HG02571 (cell line): Measurements from ENCODE around the gene ZNF33A.
"Not testable (repeated sequence)": the region's sequence is repeated elsewhere in the genome, so short reads cannot be mapped to it uniquely, and the experiment has no call there.

Experiments
- ATAC-seq: cut with Tn5 transposase; IDR thresholded peaks from one replicate; pipeline ENCODE4 v1.9.1; 2021; ENCODE audit warnings: mild to moderate bottlenecking, moderate library complexity; ENCODE audit not compliant: unreplicated experiment

ZNF33A gene

DNA sequence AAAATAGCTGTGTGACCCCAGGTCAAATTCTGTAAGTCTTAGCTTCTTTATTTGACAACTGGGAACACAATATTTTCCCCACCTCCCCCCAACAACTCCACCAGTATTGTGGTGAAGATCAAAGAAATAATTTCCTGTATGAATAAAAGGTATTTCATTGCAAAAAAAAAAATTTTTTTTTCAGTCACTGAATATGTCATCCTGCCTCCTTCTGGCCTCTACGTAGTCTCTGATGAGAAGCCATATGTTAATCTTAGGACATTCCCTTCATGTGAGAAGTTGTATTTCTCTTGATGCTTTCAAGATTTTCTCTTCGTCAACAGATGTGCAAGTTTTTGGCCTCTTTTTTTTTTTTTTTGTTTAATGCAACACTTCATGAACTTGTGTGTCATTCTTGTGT is 33.0 kb downstream of the ZNF33A start:
- ATAC-seq, result no peak

DNA sequence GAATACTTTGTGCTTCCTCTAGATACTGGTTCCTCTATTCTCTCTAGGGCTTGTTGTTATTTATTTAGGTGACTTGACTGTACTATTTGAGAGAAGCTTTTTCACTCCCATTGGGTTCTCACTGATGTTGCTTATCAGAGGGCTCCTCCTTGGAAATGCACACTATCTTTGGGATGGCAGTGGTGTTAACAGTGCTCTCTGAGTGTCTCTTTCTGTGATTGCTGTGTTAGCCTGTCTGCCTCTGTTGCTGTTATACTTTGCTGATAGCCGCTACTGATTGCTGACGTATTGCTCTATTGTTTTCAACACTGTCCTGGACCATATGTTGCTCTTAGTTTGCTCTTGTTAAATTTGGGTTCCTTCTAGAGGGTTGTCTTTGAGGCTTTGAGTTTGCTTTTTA is 34.7 kb downstream of the ZNF33A start:
- no peak for ATAC-seq

- no peak for ATAC-seq
Observed at GRCh38 chr10:38047666-38048065, 37.2 kb downstream of the ZNF33A start.

GRCh38 chr10:38050212-38050611 is 39.7 kb downstream of the ZNF33A start:
- no peak for ATAC-seq

- no peak for ATAC-seq
Observed at GRCh38 chr10:38054361-38054797, 43.9 kb downstream of the ZNF33A start.

GRCh38 chr10:38055274-38055894 is 44.9 kb downstream of the ZNF33A start:
- not testable (repeated sequence) for ATAC-seq

DNA sequence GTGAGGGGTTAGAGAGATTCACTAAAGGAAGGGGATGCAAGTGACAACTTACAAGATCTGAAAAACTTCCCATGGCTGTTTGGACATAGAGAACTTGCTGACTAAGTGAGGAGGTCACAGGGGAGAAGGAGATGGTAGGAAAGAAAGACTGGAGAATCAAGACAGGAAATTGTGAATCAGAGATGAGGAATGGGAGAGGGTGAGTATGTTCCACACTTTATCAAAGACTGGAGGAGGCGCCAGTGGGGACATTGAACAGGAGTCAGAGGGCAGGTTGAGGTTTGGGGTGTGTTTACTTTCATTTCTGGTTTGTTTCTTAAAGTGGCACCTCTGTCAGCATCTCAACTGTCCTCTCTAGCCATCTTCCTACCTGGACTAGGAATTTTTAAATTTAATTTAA is 59.2 kb downstream of the ZNF33A start:
- ATAC-seq, result not testable (repeated sequence)

DNA sequence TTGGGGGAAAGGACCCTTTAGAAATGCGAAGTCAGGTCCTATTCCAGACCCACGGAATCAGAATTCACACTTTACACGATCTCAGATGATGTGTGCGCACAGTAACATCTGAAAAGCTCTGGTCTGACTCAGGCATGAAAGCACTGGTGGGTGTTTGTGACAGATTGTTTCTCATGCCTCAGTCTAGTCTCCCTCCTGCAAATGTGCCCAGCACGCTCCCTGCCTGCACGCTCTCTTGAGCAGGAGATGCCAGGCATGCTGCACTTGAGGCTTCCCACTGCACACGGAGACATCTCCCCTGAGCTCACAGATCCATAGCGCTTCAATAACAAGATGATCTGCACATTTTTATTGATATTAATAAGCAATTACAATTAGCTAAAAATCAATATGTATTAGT is 60.0 kb downstream of the ZNF33A start:
- ATAC-seq, result no peak

GRCh38 chr10:38072552-38072951 is 62.1 kb downstream of the ZNF33A start:
- no peak for ATAC-seq

- no peak for ATAC-seq
Observed at GRCh38 chr10:38076687-38077086, 66.2 kb downstream of the ZNF33A start.

GRCh38 chr10:38093318-38093717 is 82.8 kb downstream of the ZNF33A start:
- not testable (repeated sequence) for ATAC-seq

DNA sequence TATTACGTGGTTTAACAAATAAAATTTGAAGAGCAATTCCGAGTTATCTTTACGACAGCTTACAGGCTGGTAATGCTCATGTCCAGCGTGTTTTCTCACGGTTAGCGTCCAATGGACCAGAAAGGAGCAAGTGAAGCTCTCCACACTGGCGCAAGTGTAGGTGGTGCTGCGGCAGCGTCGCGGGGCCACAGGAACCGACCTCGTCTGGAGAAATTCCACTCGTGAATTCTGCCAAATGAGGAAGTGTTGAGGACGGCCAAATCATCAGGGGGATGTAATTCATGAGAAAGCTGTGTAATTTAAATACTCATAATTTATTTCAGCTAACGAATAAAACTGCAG is 83.3 kb downstream of the ZNF33A start:
- ATAC-seq, result peak; percentile 29

GRCh38 chr10:38094158-38094926 is 83.9 kb downstream of the ZNF33A start, which contains the start of gene ZNF37A:
ZNF37A (plus strand) TSS chr10:38094337; CDS start chr10:38096618, 2,281 bp downstream.
- peak; percentile 97 for ATAC-seq

DNA sequence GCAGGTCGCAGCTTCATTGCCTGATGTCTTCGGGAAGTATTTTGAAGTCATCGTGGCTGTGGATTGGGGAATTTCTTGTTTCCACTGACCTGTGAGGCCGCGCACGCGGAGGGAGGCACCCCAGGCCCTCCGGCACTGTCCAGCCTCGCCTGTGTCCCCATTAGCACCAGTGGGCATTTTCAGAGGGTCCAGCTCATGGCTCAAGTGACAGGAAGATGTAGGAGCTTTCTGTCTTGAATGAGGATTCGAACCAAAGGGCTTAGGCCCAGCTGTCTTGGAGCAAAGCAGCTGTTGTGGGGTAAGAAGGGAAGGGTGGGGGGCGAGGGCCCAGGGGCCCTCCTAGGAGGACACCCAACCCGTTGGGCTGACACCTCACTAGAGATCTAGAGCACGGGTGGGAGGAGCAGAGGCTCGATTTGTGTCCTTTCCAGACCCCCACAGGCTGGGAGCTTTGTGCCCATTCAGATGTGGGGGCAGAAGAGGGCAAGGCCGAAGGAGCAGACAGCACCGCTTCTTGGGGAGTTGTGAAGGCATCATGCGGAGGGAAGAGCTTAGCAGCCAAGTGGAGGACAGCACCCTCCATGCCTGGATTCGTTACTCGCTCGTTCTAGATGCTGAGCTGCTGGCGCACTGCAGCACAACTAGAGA is 84.6 kb downstream of the ZNF33A start:
- ATAC-seq, result no peak

DNA sequence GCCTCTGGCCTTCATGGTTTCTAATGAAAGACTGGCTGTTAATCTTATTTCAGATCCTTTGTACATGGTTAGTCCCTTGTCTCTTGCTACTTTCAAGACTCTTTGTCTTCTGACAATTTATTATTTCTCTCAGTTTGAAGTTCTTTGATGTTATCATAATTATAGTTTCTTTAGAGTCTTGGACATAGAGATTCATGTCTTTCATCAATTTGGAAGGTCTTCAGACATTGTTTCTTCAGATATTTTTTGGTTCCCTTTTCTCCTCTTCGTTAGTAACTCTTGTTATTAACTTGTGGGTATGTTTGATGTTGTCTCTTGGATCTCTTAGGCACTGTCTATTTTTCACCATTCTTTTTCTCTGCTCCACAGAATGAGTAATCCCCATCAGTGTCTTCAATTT is 92.4 kb downstream of the ZNF33A start:
- ATAC-seq, result no peak

DNA sequence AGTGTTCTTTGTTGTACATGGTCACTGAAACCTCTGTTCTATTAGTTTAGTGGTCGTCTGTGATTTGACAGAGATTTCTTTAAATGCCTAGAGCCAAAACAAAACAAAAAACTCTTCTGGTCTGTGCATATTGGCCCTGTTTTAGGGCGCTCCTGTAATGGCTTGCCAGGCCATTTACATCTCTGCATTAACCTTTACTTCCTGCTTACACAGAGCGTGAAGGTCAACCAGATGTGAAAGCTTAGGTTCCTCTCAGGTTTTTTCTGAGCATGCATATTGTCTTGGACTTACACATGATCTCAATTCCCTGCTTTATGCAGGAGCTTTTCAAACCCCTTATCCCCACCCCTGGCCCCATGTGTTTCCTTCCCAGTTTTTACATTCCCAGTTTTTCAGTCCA is 93.3 kb downstream of the ZNF33A start:
- no peak for ATAC-seq

DNA sequence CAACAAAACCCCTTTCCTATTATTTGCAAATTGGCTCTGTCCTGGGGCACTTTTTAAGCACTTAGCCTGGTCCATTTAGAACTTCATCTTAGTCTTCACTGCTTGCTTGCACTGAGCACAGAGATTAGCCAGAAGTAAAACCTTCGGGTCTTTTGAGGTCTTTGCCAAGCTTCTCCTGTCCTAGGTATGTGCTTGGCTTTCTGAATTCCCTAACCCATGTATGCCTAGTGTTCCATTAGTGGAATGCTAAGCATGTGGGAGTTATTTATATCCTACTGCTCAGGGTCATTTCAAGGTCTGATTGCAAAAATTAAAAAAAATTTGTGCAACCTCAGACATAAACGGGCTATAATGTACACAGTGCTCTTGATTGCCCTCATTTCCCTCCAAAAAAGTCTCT is 101.7 kb downstream of the ZNF33A start:
- ATAC-seq, result no peak
